ENCODE results near the gene CCDC141.

Gene CCDC141

DNA sequence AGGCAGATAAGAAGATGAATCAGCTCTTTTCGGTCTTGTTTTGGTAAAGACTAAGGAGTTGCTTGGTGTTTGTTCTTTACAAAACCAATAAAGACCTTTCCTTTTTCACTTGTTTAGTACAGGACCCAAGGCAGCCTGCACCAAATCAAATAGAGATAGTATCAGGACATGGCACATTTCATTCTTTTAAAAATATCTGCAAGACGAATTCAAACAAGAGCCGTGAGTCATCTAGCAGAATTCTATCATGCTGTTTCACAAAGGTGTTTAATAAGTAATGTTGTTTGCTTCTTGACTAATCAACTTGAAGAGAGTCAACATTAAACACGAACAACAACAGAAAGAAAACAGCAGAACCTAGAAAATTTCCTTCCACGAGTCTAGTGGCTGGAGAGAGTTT lies 139.9 kb downstream of the CCDC141 start:
- no peak for DNase-seq (ENCODE audit: low spot score)

GRCh38 chr2:178909507-178909906 lies 140.4 kb downstream of the CCDC141 start:
- no peak for DNase-seq (ENCODE audit: low spot score)

DNA sequence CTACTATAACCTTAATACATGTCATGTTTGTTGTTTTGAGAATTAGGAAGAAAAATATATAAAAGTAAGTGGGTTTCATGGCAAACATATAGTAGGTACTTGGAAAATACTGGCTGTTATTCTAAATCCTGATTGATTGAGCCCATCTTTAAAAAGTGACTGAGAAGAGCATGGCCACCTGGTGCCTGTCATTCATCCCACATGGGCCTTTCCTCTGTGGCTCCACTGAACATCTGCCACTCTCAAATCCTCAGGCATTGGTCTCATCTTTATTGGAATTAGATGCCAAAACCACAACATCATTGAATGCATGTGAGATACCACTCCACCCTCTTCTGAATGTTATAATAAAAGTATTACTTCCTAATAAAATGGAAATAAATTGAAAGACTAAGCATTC lies 141.1 kb downstream of the CCDC141 start:
- DNase-seq (ENCODE audit: low spot score) = no peak

DNA sequence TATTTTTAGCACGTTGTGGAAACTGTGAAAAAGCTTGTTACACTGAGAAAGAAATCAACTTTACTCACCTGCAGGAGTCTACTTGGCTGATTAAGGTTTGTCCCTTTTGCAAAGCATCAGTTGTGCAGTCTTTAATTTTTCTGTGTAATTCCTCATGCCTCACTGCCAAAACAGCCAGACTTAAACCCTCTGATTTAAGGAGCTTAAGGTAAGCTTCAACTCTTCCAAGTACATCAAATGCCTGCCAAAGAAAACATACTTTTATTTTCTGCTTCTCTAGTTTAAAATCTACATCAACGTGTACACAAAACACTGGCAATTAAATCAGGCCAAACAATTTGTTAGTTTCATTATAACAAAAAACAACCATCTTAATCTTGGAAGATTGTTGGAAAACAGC lies 144.7 kb downstream of the CCDC141 start:
- DNase-seq (ENCODE audit: low spot score) = no peak

DNA sequence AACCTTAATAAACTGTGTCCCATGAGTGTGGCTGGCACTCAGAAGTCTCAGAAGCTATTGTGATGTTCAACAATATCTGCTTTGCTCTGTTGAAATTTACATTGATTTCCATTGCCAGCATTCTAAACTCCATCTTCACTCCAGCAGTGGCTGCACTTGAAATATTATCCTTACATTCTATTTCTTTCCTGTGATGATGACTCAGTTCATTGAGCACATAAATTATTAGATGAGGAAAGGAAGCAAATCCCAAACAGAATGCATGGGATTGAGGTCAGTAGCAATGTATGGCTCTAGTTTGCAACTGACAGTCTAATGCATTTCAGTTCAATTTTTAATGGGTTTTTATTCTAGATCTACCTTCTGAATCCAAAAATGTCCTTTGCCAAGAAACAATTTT lies 150.3 kb downstream of the CCDC141 start:
- no peak for DNase-seq (ENCODE audit: low spot score)

- no peak for DNase-seq (ENCODE audit: low spot score)
Observed at GRCh38 chr2:178895872-178896271, 154.1 kb downstream of the CCDC141 start.

DNA sequence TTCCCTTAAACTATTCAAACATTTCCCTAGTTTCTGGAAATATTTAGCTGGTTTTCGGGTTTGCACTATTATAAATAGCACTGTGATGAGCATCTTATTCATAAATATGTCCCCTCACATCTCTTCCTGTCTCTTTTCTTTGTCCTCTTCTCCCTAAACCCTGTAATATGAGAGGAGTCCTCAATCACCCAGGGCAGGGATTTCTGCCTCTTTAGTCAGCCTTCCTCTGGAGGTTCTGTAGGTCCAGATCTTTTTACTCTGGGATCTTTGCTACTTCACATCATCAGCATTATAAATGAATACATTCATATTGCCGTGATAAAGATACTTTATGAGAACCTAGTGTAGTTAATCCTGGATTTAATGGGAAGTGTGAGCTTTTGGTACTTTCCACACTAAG lies 154.8 kb downstream of the CCDC141 start:
- DNase-seq (ENCODE audit: low spot score) = no peak

DNA sequence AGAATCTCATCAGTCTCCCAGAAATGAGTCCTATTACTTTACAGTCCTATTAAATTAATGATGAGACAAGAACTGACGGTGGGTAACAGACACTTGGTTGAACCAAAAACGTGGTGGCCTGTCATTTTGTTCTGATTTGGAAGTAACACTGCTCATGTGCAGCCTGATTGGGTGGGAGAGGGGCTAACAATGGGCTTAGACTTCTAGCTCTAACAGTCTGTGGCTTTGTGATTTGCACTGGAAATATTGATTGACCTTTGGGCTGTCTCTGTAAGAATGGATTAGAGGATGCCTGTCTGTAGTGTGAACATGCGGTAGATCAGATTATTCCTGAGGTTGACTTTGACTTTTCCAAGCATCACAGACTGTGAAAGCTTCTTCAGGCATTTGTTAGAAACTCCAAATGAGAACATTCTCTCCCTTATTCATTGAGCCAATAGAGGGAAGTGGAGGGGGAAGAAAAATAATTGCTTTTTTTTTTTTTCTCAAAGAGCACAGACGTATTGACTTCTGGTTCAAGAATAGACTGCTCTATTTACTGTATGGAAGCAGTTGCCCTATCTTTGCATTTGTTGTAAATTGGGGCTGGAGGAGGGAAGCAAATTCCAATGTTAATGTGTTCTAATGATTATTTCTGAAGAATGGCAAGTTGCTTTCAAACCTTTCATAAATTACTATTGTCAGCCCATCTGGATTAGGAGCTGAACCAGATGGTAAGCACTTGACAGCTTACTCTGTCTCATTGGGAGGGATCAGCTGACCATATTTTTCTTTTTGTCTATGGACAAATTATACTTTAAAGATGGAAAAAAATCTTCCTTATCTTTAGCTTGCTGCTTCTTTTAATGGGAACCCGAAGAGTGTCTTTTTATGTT lies 156.9 kb downstream of the CCDC141 start:
- no peak for DNase-seq (ENCODE audit: low spot score)

- DNase-seq (ENCODE audit: low spot score) = no peak
Observed at GRCh38 chr2:178891959-178892485, 157.9 kb downstream of the CCDC141 start.

DNA sequence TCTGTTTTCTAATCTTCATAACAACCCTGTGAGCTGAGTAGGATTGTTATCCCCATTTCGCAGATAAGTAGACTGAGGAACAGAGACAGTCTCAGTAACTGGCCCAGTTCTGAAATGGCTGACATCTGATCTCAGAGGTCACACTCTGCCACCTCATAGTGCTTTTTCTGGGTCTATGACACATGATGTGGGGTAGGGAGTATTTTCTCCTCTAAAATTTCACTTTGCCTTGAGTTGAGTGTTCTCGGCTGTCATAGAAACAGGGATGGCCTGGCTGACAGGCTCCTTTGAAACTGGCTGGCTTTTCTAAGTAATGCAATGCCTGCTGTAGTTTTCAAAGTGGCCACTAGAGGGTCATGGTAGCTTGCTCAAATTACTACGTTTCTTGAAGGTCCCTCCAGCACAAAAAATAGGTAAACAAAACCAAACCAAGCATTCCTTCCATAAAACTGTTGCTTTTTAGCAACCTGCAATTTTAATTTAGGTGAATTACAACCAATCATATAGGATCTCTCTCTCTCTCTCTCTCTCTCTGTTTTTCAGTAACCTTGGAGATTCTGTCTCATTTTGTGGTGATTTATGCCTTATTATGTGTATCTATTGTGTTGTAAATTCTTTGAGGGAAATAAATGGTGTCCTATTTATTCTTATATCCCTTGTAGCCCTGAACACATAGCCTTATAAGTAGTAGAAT lies 158.5 kb downstream of the CCDC141 start:
- DNase-seq (ENCODE audit: low spot score) = peak; percentile 12

DNA sequence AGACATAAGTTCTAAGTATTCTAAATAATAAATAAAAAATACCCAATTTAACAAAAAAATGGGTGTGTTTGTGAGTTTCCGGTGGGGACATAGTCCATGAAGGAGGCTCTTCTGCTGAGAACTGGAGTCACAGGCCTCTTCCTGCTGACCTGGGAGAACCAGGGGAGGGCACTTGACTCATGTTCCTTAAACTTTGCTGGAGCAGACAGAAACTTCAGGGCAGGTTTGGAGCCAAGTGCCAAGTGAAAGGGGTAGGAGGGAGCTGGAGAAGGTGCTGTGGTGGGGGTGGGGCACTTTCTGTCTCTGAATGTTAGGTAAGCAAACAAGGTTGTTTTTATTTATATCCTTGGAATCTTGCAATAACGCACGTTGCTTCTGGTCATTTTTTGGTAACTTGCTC lies 163.9 kb downstream of the CCDC141 start:
- no peak for DNase-seq (ENCODE audit: low spot score)

- no peak for DNase-seq (ENCODE audit: low spot score)
Observed at GRCh38 chr2:178884440-178884839, 165.5 kb downstream of the CCDC141 start.

DNA sequence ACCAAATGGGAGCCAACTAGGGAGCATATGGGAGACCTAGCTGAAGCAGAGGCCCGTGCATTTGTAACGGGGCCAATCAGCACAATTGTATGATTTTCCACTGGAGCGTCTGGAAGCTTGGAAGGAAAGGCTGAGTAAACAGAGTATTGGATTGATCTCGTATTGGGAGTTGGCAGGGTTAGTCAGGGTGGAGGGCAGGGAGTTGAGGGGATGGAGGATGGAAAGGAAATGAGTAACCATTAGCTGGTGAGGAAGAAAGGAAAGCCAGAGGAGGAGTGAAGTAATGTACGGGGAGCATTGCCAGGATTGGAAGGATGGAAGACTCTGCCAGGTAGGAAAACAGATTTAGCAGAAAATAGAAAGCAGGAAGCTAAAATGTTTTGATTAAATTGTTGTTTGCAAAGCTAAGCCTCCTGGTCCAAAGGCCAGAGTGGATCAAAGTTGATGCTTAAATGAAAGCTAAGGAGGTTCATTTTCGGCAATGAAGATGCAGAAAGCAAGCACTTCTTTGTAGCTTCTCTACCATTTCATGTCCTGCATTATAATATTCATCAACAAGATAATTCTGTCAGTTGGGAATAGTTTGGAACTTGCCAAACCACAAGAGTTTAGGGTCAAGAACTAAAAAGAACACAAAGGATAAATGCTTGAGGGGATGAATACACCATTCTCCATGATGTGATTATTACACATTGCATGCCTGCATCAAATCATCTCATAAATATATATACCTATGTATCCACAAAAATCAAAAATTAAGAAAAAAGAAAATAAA lies 167.1 kb downstream of the CCDC141 start:
- no peak for DNase-seq (ENCODE audit: low spot score)

DNA sequence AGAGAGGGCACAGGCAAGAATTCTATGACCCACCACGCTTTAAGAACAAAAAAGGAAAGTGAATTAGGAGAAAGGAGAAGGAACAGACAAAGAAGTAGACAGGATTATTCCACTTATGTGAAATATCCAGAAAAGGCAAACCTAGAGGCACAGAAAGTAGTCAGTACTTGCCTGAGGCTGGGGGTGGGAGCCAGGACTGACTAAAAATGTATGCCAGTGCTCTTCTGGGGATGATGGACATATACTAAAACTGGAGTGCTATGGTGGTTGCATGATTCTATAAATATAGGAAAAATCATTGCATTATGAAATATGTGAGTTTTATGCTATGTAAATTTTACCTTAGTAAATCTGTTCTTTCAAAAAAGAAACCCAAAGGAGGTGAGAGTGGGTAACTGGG lies 168.9 kb downstream of the CCDC141 start:
- no peak for DNase-seq (ENCODE audit: low spot score)

GRCh38 chr2:178880257-178880656 lies 169.7 kb downstream of the CCDC141 start:
- DNase-seq (ENCODE audit: low spot score) = no peak

GRCh38 chr2:178877874-178878273 lies 172.1 kb downstream of the CCDC141 start:
- no peak for DNase-seq (ENCODE audit: low spot score)

GRCh38 chr2:178874529-178875240 lies 175.3 kb downstream of the CCDC141 start:
- DNase-seq (ENCODE audit: low spot score) = peak; percentile 2

DNA sequence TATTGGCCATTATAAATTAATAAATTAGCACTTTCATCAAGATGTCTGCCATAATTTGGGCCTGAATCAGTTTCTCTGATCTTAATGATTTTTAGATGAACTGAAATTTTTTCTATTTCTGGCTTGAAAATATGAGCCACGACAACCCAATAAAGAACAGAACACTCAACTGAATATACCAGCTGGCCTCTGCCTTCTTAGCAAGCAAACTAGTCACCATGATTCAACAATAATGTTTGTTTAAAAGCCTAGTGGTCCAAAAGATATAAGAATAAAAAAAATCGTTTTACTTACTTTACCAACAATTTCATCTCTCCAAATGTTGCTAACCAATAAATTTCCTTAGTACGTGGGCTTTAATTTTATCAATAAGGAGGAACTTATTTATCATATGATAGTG lies 176.0 kb downstream of the CCDC141 start:
- no peak for DNase-seq (ENCODE audit: low spot score)

GRCh38 chr2:178871536-178871935 lies 178.4 kb downstream of the CCDC141 start:
- no peak for DNase-seq (ENCODE audit: low spot score)

DNA sequence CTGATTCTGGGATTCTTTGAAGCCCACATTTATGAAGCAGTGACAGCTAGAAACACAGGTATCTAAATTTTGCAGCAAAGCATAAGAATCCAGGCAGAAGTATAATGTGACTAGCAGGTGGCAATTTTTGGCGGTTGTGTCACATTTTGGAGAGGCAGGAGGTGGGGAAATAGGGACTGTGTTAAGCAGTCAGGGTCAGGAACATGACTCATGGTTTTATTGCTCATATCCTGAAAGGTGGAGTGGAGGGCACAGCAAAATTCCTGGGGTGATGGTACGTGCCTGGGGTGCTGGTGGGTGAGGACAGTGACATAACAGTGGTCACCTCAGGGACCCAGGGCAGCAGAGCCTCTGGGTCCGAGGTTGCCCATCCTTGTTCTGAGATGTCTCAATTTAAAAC lies 179.2 kb downstream of the CCDC141 start:
- DNase-seq (ENCODE audit: low spot score) = no peak

DNA sequence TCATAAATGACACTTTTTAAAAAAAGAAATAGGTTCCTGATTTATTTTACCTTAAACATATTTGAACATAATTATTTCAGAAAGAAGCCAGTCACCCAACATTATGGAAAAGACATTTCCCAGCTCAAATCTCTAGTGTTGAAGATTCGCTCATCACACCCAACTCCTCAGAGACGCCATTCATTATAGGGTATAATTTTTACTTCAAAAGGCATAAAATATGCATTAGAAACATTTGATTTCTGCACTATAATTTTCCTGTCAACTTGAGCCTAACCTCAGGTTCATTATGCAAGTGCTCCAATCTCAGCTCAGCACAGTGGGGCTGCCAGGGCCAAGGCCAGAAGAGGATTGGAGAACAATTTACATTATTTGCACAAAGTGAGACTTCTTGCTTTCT lies 183.9 kb downstream of the CCDC141 start:
- DNase-seq (ENCODE audit: low spot score) = no peak

Data from HuH-7 (cell line).